ENCODE results near the gene PROSER3.

DNA sequence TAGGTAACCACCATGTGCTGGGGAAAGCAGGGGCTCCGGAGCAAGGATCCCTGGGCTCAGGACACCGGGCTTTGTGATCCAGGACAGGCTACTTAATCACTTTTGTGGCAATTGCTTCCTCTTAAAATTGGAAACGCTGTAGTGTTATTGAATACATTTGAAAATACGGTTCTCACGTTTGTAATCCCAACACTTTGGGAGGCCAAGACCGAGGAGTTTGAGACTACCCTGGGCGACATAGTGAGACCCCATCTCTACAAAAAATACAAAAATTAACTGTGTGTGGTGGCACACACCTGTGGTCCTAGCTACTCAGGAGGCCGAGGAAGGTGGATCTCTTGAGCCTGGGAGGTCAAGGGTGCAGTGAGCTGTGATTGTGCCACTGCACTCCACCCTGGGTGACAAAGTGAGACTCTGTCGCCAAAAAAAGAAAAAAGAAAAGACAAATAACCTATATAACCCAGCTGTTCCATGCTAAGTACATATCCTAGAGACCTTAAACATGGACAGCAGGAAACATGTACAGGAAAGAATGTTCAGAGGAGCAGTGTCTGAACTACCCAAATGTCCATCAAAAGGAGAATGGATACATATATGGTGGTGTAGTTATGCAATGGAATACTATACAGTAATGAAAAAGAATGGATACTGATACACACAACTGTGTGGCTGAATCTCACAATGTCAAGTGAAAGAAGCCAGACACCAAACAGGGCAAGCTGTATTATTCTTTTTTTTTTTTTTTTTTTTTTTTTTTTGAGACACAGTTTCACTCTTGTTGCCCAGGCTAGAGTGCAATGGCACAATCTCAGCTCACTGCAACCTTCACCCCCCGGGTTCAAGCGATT lies 55.3 kb downstream of the PROSER3 start:
- TF ChIP-seq, protein P1, sequence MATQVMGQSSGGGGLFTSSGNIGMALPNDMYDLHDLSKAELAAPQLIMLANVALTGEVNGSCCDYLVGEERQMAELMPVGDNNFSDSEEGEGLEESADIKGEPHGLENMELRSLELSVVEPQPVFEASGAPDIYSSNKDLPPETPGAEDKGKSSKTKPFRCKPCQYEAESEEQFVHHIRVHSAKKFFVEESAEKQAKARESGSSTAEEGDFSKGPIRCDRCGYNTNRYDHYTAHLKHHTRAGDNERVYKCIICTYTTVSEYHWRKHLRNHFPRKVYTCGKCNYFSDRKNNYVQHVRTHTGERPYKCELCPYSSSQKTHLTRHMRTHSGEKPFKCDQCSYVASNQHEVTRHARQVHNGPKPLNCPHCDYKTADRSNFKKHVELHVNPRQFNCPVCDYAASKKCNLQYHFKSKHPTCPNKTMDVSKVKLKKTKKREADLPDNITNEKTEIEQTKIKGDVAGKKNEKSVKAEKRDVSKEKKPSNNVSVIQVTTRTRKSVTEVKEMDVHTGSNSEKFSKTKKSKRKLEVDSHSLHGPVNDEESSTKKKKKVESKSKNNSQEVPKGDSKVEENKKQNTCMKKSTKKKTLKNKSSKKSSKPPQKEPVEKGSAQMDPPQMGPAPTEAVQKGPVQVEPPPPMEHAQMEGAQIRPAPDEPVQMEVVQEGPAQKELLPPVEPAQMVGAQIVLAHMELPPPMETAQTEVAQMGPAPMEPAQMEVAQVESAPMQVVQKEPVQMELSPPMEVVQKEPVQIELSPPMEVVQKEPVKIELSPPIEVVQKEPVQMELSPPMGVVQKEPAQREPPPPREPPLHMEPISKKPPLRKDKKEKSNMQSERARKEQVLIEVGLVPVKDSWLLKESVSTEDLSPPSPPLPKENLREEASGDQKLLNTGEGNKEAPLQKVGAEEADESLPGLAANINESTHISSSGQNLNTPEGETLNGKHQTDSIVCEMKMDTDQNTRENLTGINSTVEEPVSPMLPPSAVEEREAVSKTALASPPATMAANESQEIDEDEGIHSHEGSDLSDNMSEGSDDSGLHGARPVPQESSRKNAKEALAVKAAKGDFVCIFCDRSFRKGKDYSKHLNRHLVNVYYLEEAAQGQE (IDR thresholded peaks at IDR 0.05; ENCODE audit: insufficient replicate concordance, low read depth), result no peak
- TF ChIP-seq POLR2AphosphoS5 (IDR thresholded peaks at IDR 0.05; ENCODE audit: low read depth), result no peak
